ENCODE measurements around the gene VDAC1. TPM values are rescaled to one million over a fixed set of nuclear protein-coding genes. Genes with fewer than 3 reads are reported as not detected.

VDAC1 gene
- total and polyA plus RNA-seq, 2 experiments from 2014 or later: 216 to 282 TPM

- no peaks in the 10 kb centered on the region for H3K36me3 ChIP-seq (replicated peaks; ENCODE audit: insufficient read depth, low read depth)
- H3K79me2 ChIP-seq: no peaks in the 10 kb centered on the region
- no peaks in the 10 kb centered on the region for H3K27me3 ChIP-seq
- H3K4me1 ChIP-seq (ENCODE audit: insufficient read depth): peaks cover 6% of the 10 kb centered on the region
- no peak overlapping the region for H3K4me3 ChIP-seq
- TF ChIP-seq EZH2 (IDR thresholded peaks at IDR 0.05; ENCODE audit: borderline replicate concordance) (no peak), CTCF (IDR thresholded peaks at IDR 0.05; ENCODE audit: poor library complexity) (peak; percentile 54)
- H3K9me3 ChIP-seq (ENCODE audit: low read depth): no peaks in the 10 kb centered on the region
- H3K9me2 ChIP-seq (replicated peaks; ENCODE audit: insufficient read depth): no peaks in the 10 kb centered on the region
- no peak overlapping the region for H3K27ac ChIP-seq
- H3K4me2 ChIP-seq: no peak overlapping the region
- H2AFZ ChIP-seq: no peak overlapping the region
- 57% methylated on average over 6 of the region's 6 CpGs for WGBS (ENCODE audit: low lambda C conversion rate, missing lambda C conversion rate)
- H4K20me1 ChIP-seq (ENCODE audit: insufficient read depth, poor library complexity, severe bottlenecking): no peaks in the 10 kb centered on the region
- DNase-seq (ENCODE audit: low spot score): peak; percentile 83
Observed at GRCh38 chr5:134026521-134027287, 21.9 kb upstream of the VDAC1 start.

- TF ChIP-seq EZH2phosphoT487 (IDR thresholded peaks at IDR 0.05; ENCODE audit: low read depth, severe bottlenecking, unreplicated experiment) (no peak), CTCF (IDR thresholded peaks at IDR 0.05; ENCODE audit: poor library complexity) (no peak), EZH2 (IDR thresholded peaks at IDR 0.05; ENCODE audit: borderline replicate concordance) (no peak)
- H3K4me1 ChIP-seq (ENCODE audit: insufficient read depth): peaks cover 6% of the 10 kb centered on the region
- H3K27ac ChIP-seq: no peak overlapping the region
- H3K4me3 ChIP-seq: no peak overlapping the region
- no peaks in the 10 kb centered on the region for H4K20me1 ChIP-seq (ENCODE audit: insufficient read depth, poor library complexity, severe bottlenecking)
- no peaks in the 10 kb centered on the region for H3K36me3 ChIP-seq (replicated peaks; ENCODE audit: insufficient read depth, low read depth)
- no peak overlapping the region for H2AFZ ChIP-seq
- no peaks in the 10 kb centered on the region for H3K9me3 ChIP-seq (ENCODE audit: low read depth)
- WGBS (ENCODE audit: low lambda C conversion rate, missing lambda C conversion rate): 92% methylated on average over 5 of the region's 5 CpGs
- no peaks in the 10 kb centered on the region for H3K79me2 ChIP-seq
- no peaks in the 10 kb centered on the region for H3K9me2 ChIP-seq (replicated peaks; ENCODE audit: insufficient read depth)
- no peak overlapping the region for H3K4me2 ChIP-seq
- DNase-seq (ENCODE audit: low spot score): no peak
- no peaks in the 10 kb centered on the region for H3K27me3 ChIP-seq
Observed at GRCh38 chr5:134025786-134026185, 21.0 kb upstream of the VDAC1 start.

GRCh38 chr5:134024811-134025210 is 20.0 kb upstream of the VDAC1 start:
- TF ChIP-seq EZH2phosphoT487 (IDR thresholded peaks at IDR 0.05; ENCODE audit: low read depth, severe bottlenecking, unreplicated experiment): no peak
- no peak for TF ChIP-seq CTCF (IDR thresholded peaks at IDR 0.05; ENCODE audit: poor library complexity)
- TF ChIP-seq EZH2 (IDR thresholded peaks at IDR 0.05; ENCODE audit: borderline replicate concordance): no peak
- H3K9me2 ChIP-seq (replicated peaks; ENCODE audit: insufficient read depth): no peaks in the 10 kb centered on the region
- no peak overlapping the region for H3K4me3 ChIP-seq
- no peak overlapping the region for H3K4me2 ChIP-seq
- H3K4me1 ChIP-seq (ENCODE audit: insufficient read depth): peaks cover 10% of the 10 kb centered on the region
- no peaks in the 10 kb centered on the region for H3K27me3 ChIP-seq
- no peaks in the 10 kb centered on the region for H3K79me2 ChIP-seq
- 92% methylated on average over 2 of the region's 2 CpGs for WGBS (ENCODE audit: low lambda C conversion rate, missing lambda C conversion rate)
- DNase-seq (ENCODE audit: low spot score): no peak
- no peaks in the 10 kb centered on the region for H4K20me1 ChIP-seq (ENCODE audit: insufficient read depth, poor library complexity, severe bottlenecking)
- no peaks in the 10 kb centered on the region for H3K36me3 ChIP-seq (replicated peaks; ENCODE audit: insufficient read depth, low read depth)
- no peak overlapping the region for H3K27ac ChIP-seq
- H3K9me3 ChIP-seq (ENCODE audit: low read depth): no peaks in the 10 kb centered on the region
- no peak overlapping the region for H2AFZ ChIP-seq
